Astrocyte (in vitro differentiated cells and primary cell): ENCODE results near the gene MYNN. TPM values are rescaled to one million over a fixed set of nuclear protein-coding genes. Genes with fewer than 3 reads are reported as not detected.
A peak's percentile ranks its signal among the peaks of the same experiment; 100 is the strongest.

ENCODE experiments used
- DNase-seq: peaks from one replicate; pipeline ENCODE4 v3.0.0-alpha.2; 2010; ENCODE audit warnings: low read depth
- FAIRE-seq: peaks from 2 replicates; lab custom pipeline; 2011; peaks lifted over from hg19 to GRCh38; lab: Jason Lieb, UNC
- H2AFZ ChIP-seq: 2 replicates; pipeline ENCODE4 v1.6.0; 2012; ENCODE audit warnings: low read depth, low read length, inconsistent platforms
- H3K27ac ChIP-seq: 2 replicates; pipeline ENCODE4 v1.5.1; 2011; ENCODE audit warnings: low read depth, low read length, inconsistent platforms
- H3K27me3 ChIP-seq: 2 replicates; pipeline ENCODE4 v1.6.0; 2011; ENCODE audit warnings: low read length, inconsistent platforms; ENCODE audit not compliant: insufficient read depth
- H3K36me3 ChIP-seq: 2 replicates; pipeline ENCODE4 v1.5.1; 2011; ENCODE audit warnings: low read length, inconsistent platforms; ENCODE audit not compliant: insufficient read depth
- H3K4me1 ChIP-seq: 2 replicates; pipeline ENCODE4 v1.5.1; 2011; ENCODE audit warnings: low read length, inconsistent platforms; ENCODE audit not compliant: insufficient read depth
- H3K4me2 ChIP-seq: 2 replicates; pipeline ENCODE4 v1.6.0; 2012; ENCODE audit warnings: low read length, inconsistent platforms
- H3K4me3 ChIP-seq: 2 replicates; pipeline ENCODE4 v1.5.1; 2011; ENCODE audit warnings: low read depth, mild to moderate bottlenecking, low read length, inconsistent platforms; ENCODE audit not compliant: insufficient read depth
- H3K79me2 ChIP-seq: 2 replicates; pipeline ENCODE4 v1.6.0; 2012; ENCODE audit warnings: mild to moderate bottlenecking, low read length, inconsistent platforms; ENCODE audit not compliant: insufficient read depth
- H3K9ac ChIP-seq: 2 replicates; pipeline ENCODE4 v1.6.0; 2012; ENCODE audit warnings: mild to moderate bottlenecking, low read length, inconsistent platforms
- H3K9me3 ChIP-seq: 2 replicates; pipeline ENCODE4 v1.5.1; 2012; ENCODE audit warnings: low read depth, mild to moderate bottlenecking, low read length, inconsistent platforms; ENCODE audit not compliant: insufficient read depth
- H4K20me1 ChIP-seq: 2 replicates; pipeline ENCODE4 v1.6.0; 2012; ENCODE audit warnings: low read length, inconsistent platforms; ENCODE audit not compliant: insufficient read depth
- H3K27ac Mint-ChIP-seq: one replicate; pipeline ENCODE4 v1.8.0; 2021; ENCODE audit warnings: mild to moderate bottlenecking, mixed read lengths; ENCODE audit not compliant: unreplicated experiment
- H3K27me3 Mint-ChIP-seq: one replicate; pipeline ENCODE4 v1.8.0; 2021; ENCODE audit warnings: low read depth, mixed read lengths; ENCODE audit not compliant: unreplicated experiment
- H3K36me3 Mint-ChIP-seq: one replicate; pipeline ENCODE4 v1.8.0; 2021; ENCODE audit warnings: low read depth, mixed read lengths; ENCODE audit not compliant: unreplicated experiment
- H3K4me1 Mint-ChIP-seq: one replicate; pipeline ENCODE4 v1.8.0; 2021; ENCODE audit warnings: low read depth, mixed read lengths; ENCODE audit not compliant: unreplicated experiment
- H3K4me3 Mint-ChIP-seq: one replicate; pipeline ENCODE4 v1.8.0; 2021; ENCODE audit warnings: mild to moderate bottlenecking, moderate library complexity, mixed read lengths; ENCODE audit not compliant: unreplicated experiment
- H3K9me3 Mint-ChIP-seq: one replicate; pipeline ENCODE4 v1.8.0; 2021; ENCODE audit warnings: mild to moderate bottlenecking, mixed read lengths; ENCODE audit not compliant: unreplicated experiment
- EZH2 ChIP-seq: IDR thresholded peaks from 2 replicates; pipeline ENCODE4 v1.6.1; 2012; ENCODE audit warnings: mild to moderate bottlenecking, low read length, inconsistent platforms; ENCODE audit not compliant: insufficient read depth
- total RNA-seq: library from RNA; stranded (reverse); gene quantifications from 2 replicates; pipeline ENCODE4 v1.2.1, GENCODE V29; 2021
- TF ChIP-seq, protein P1 (sequence below): IDR thresholded peaks from 2 replicates; pipeline ENCODE4 v1.5.1; 2011; ENCODE audit warnings: low read depth, mild to moderate bottlenecking, inconsistent platforms, low read length, moderate library complexity; ENCODE audit not compliant: insufficient read depth

The MYNN gene
- total RNA-seq, 1 donor from 2014 or later, result 12.9 TPM

DNA sequence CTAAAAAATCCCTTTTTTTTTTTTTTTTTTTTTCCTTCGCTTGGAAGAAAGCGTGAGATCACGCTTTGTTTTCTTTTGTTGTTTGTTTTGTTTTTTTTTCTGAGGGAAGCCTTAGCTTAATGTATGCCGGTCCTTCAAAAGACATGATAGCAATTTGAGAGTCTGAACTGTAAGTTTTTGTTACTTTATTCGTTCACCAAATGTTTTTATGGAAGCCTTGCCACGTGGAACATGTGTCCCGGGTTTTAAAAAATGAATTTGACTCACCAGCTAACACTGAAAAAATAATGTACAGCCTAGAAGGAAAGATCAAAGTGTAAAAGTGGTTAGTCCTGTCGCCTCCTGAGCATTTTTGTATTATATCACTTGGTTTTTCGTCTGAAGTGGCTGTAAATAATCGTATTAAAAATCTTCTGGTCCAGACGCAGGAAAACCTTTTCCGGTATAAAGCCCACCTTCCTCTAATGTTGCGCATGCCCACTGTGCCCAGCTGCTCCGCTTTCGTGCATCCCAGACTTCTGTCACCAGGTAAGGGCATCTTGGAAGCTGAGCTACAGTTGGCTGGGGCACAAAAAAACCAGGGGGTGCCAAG lies 795 bp upstream of the MYNN start:
- H3K4me3 ChIP-seq, result peak overlapping the region; percentile 88
- H3K79me2 ChIP-seq, result peaks cover 43% of the 10 kb centered on the region
- H3K27me3 ChIP-seq, result no peaks in the 10 kb centered on the region
- H3K4me3 Mint-ChIP-seq, result peak overlapping the region; percentile 97
- H3K4me1 Mint-ChIP-seq, result peaks cover 12% of the 10 kb centered on the region
- H3K36me3 Mint-ChIP-seq, result peaks cover 6% of the 10 kb centered on the region
- H3K36me3 ChIP-seq, result peaks cover 25% of the 10 kb centered on the region
- no peaks in the 10 kb centered on the region for H3K9me3 Mint-ChIP-seq
- peak overlapping the region; percentile 90 for H3K4me2 ChIP-seq
- FAIRE-seq (peak; percentile 5), DNase-seq (peak; percentile 65)
- H3K9ac ChIP-seq, result peak overlapping the region; percentile 96
- peak overlapping the region; percentile 99 for H3K27ac ChIP-seq
- peaks cover 10% of the 10 kb centered on the region for H3K4me1 ChIP-seq
- no peaks in the 10 kb centered on the region for H3K9me3 ChIP-seq
- H2AFZ ChIP-seq, result peak overlapping the region; percentile 84
- H3K27me3 Mint-ChIP-seq, result no peaks in the 10 kb centered on the region
- peak overlapping the region; percentile 98 for H3K27ac Mint-ChIP-seq
- peaks cover 25% of the 10 kb centered on the region for H4K20me1 ChIP-seq
- TF ChIP-seq, protein P1, sequence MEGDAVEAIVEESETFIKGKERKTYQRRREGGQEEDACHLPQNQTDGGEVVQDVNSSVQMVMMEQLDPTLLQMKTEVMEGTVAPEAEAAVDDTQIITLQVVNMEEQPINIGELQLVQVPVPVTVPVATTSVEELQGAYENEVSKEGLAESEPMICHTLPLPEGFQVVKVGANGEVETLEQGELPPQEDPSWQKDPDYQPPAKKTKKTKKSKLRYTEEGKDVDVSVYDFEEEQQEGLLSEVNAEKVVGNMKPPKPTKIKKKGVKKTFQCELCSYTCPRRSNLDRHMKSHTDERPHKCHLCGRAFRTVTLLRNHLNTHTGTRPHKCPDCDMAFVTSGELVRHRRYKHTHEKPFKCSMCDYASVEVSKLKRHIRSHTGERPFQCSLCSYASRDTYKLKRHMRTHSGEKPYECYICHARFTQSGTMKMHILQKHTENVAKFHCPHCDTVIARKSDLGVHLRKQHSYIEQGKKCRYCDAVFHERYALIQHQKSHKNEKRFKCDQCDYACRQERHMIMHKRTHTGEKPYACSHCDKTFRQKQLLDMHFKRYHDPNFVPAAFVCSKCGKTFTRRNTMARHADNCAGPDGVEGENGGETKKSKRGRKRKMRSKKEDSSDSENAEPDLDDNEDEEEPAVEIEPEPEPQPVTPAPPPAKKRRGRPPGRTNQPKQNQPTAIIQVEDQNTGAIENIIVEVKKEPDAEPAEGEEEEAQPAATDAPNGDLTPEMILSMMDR, result no peak
- no peak for TF ChIP-seq EZH2

GRCh38 chr3:169774186-169774585 lies 990 bp downstream of the MYNN start:
- Histone ChIP-seq H4K20me1 (peaks cover 41% of the 10 kb centered on the region), H3K4me3 (peak overlapping the region; percentile 88), H3K79me2 (peaks cover 59% of the 10 kb centered on the region), H3K4me1 (peaks cover 10% of the 10 kb centered on the region), H3K4me2 (peak overlapping the region; percentile 90), H2AFZ (no peak overlapping the region), H3K27me3 (no peaks in the 10 kb centered on the region), H3K9me3 (no peaks in the 10 kb centered on the region), H3K27ac (peak overlapping the region; percentile 99), H3K9ac (peak overlapping the region; percentile 96), H3K36me3 (peaks cover 42% of the 10 kb centered on the region)
- FAIRE-seq, result no peak
- Mint-ChIP-seq H3K27ac (peak overlapping the region; percentile 98), H3K4me3 (peak overlapping the region; percentile 97), H3K27me3 (no peaks in the 10 kb centered on the region), H3K4me1 (peaks cover 12% of the 10 kb centered on the region), H3K9me3 (no peaks in the 10 kb centered on the region), H3K36me3 (peaks cover 2% of the 10 kb centered on the region)
- no peak for DNase-seq
- TF ChIP-seq, protein P1, result no peak
- no peak for TF ChIP-seq EZH2

DNA sequence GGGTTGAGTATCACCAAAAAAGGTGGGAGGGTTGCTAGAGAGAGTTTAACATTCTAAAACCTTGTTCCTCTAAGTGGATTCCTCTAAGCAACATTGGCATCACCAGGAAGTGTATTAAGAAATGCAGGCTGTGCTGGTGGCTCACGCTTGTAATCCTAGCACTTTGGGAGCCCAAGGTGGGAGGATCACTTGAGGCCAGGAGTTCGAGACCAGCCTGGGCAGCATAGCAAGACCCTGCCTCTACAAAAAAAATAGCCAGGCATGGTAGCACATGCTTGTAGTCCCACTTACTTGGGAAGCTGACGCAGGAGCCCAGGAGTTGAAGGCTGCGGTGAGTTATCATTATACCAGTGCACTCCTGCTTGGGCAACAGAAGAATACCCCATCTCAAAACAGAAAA lies 4.6 kb downstream of the MYNN start:
- no peak overlapping the region for H3K4me2 ChIP-seq
- H3K4me1 Mint-ChIP-seq, result peaks cover 12% of the 10 kb centered on the region
- no peak overlapping the region for H3K9ac ChIP-seq
- H3K4me3 Mint-ChIP-seq, result no peak overlapping the region
- H3K27ac Mint-ChIP-seq, result no peak overlapping the region
- peaks cover 7% of the 10 kb centered on the region for H3K36me3 Mint-ChIP-seq
- no peaks in the 10 kb centered on the region for H3K27me3 ChIP-seq
- no peak overlapping the region for H3K4me3 ChIP-seq
- H4K20me1 ChIP-seq, result peaks cover 54% of the 10 kb centered on the region
- no peak for TF ChIP-seq EZH2
- TF ChIP-seq, protein P1, result no peak
- DNase-seq (no peak), FAIRE-seq (no peak)
- H3K79me2 ChIP-seq, result peaks cover 80% of the 10 kb centered on the region
- no peak overlapping the region for H3K27ac ChIP-seq
- peaks cover 71% of the 10 kb centered on the region for H3K36me3 ChIP-seq
- H2AFZ ChIP-seq, result no peak overlapping the region
- no peaks in the 10 kb centered on the region for H3K9me3 ChIP-seq
- no peaks in the 10 kb centered on the region for H3K27me3 Mint-ChIP-seq
- H3K9me3 Mint-ChIP-seq, result no peaks in the 10 kb centered on the region
- H3K4me1 ChIP-seq, result peaks cover 10% of the 10 kb centered on the region
